GM19467 (cell line): ENCODE results near the gene TPRKB.
"Not testable (repeated sequence)": the region's sequence is repeated elsewhere in the genome, so short reads cannot be mapped to it uniquely, and the experiment has no call there.

Experiments used
- ATAC-seq: cut with Tn5 transposase; IDR thresholded peaks from one replicate; pipeline ENCODE4 v1.9.1; 2021; ENCODE audit warnings: mild to moderate bottlenecking, moderate library complexity; ENCODE audit not compliant: unreplicated experiment

The TPRKB gene

DNA sequence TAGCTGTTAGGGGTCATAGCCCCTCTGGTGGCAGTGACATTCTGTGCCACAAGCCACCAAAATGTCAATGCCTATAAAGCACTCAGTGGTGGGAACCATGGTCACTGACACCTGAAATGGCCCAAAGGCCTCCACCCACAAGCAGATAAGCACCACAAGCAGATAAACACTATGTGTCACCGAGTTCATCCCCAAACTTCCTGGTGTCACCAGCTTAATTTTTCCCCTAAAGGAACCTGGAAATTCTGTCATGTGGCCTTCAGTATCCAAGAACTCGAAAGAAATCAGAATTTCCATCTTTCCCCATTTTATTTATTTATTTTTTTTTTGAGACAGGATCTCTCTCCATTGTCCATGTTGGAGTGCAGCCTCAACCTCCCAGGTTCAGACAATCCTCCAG is 3.6 kb upstream of the TPRKB start:
- ATAC-seq: no peak

DNA sequence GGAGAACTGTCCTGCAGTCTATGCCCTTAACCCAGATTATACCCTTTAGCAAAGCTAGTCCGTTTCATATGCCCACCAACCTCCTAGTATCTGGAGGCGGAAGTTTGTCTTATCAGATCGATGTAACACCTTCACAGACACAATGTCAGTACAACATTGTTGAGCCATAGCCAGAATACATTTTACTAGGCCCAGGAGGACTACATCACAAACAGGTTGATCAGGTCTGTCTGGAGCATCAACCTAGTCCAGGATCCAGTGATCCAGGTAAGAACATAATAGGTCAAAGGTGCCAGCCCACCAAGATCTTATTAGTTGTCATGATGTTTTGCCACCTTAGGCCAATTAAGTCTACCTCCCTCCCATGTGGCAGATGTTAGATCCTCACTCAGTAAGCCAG is 2.0 kb upstream of the TPRKB start:
- no peak for ATAC-seq

DNA sequence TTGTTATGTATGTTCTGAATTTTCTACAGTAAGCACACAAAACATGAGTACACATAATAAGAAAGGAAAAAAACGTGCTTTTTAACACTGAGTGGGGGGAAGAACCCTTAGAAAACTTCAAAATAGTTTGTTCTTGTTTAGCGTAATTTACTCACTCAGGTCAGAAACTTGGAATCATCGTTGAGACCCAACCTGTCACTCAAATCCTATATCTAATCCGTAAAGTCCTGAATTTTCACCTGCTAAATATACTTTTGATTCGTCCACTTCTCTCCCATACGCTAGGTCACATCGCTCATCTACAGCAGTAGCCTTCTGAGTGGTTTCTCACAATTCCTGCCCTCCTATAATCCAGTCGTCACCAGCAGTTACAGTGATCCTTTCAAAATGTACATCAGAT is 767 bp downstream of the TPRKB start:
- no peak for ATAC-seq

GRCh38 chr2:73730810-73731209 is 6.3 kb downstream of the TPRKB start:
- ATAC-seq: no peak

- no peak for ATAC-seq
Measured at GRCh38 chr2:73728711-73729110, 8.4 kb downstream of the TPRKB start.

- no peak for ATAC-seq
Measured at GRCh38 chr2:73728043-73728442, 9.1 kb downstream of the TPRKB start.

- not testable (repeated sequence) for ATAC-seq
Measured at GRCh38 chr2:73726657-73727056, 10.5 kb downstream of the TPRKB start.

DNA sequence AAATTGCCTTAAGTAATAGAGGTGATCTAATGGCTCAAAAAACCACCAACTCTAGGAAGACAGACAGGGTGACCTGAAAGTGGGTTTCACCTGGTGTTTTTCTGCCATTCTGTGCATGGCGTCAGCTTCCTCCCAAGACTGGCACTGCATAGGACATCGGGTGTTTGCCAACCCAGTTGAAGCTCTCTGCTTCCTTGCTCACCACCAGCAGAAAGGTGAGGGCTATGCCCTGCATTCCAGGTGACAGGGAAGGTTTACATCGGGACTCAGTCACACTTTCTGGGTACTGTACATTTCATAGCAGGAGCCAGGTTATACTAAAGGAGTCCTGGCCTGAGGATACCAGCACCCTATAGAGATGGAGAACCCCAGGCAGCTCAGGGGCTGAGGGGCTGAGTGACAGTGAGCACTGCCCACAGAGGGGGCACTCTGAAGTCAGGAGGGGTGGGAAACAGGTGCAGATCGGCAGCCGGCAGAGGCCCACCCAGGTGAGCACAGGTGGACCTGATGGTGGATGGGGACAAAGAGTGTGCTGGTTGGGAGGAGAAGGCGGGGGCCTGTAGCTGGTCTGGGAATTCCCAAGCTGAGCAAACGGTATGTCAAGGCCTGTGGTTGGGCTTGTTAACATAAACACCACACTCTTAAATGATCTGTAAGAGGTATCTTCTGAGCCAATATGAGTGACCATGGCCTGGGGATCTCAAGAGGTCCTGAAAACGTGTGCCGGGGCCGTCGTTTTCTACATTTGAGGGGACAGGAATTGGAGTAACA is 18.1 kb downstream of the TPRKB start:
- no peak for ATAC-seq

- no peak for ATAC-seq
Measured at GRCh38 chr2:73718421-73718820, 18.7 kb downstream of the TPRKB start.

DNA sequence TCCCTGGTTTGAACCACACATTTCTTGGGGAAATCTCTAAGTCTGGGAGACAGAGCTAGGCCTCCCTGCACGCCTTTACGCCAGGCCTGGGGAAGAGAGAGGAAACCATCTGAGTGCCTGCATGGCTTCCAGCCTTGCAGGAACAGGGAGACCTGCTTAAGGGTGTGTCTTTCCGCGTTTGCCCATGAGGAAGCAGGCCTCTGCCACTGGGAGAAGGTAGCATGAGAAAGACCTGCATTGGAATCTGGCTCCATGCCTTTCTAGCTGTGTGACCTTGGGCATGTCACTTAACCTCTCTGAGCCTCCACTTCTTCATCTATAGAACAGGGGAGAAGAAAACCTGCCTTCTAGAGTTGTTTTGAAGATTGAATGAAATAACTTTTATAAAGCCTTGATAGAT is 19.4 kb downstream of the TPRKB start:
- not testable (repeated sequence) for ATAC-seq

DNA sequence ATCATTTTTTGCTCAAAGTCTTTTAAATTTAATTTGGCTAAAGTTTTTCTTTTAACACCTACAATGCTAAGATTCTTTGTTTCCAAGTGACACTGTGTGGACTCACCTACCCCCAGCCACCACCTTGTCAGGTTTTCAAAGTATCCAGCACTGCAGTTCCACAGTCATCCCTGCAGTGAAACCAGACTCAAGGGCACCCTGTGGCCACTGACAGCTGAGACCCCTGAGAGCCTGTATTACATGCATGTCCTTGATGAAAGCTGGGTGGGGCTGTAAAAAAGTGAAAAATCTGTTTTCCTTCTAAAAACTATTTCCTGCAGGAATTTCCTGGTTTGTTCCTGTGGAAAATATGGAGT is 19.9 kb downstream of the TPRKB start:
- ATAC-seq: no peak

DNA sequence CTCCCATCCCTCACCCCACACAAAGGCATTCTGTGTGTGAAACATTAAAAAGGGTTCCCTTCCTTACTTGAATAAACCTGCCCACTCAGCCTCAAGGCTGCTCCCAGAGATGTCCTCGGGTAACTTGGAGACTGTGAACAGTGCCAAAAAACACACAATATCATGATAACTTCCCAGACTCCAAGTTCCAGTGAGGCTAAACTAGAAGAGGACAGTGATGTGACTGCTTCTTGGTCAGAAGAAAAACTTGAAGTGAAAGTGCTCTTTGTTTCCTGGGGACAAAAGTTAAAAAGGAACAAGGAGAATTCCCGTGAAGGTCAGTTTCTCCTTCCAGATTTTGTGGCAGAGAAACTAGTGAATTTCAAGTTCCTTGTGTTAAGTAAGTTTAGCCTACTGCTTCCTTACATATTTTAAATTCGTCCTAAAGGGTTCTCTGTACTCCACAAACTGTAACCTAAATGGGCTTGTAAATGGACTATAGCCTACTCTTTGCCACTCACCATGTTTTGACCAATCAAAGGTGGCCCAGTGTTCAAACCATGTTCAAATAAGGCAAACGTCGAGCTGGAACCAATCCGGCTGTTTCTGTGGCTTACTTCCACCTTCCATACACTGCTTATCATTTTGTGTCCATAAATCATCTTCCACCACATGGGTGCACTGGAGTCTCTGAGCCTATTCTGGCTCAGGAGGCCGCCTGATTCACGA is 20.4 kb downstream of the TPRKB start:
- no peak for ATAC-seq

GRCh38 chr2:73714091-73714490 is 23.1 kb downstream of the TPRKB start:
- ATAC-seq: no peak

- no peak for ATAC-seq
Measured at GRCh38 chr2:73708527-73708926, 28.6 kb downstream of the TPRKB start.

- ATAC-seq: no peak
Measured at GRCh38 chr2:73707636-73708035, 29.5 kb downstream of the TPRKB start.

GRCh38 chr2:73707058-73707457 is 30.1 kb downstream of the TPRKB start:
- ATAC-seq: no peak

DNA sequence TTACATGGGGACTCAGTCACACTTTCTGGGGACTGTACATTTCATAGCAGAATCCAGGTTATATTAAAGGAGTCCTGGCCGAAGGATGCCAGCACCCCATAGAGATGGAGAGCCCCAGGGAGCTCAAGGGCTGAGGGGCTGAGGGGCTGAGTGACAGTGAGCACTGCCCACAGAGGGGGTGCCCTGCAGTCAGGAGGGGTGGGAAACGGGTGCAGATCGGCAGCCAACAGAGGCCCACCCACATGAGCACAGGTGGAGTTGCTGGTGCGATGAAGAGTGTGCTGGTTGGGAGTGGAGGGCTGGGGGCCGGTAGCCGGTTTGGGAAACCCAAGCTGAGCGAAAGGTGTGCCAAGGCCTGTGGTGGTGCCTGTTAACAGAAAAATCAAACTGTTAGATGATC is 32.1 kb downstream of the TPRKB start:
- no peak for ATAC-seq

- ATAC-seq: no peak
Measured at GRCh38 chr2:73704285-73704684, 32.9 kb downstream of the TPRKB start.

DNA sequence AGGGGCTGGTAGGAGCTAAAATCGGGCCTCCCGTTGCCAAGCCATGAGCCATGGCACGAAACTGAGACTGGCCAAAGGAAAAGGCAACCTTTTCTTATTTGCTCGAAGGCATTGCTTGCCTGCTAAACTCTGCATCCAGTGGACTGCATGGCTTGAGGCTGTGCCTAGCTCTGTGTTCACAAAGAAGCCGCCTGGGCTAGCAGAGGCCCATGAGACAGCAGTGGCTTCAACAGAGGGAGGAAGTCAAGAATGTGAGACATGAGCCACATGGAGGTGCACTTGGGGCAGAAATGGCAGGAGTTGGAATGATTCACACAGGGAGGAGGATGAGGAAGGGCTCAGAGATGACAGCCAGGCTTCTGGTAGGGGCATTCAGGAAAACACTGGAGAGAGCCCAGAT is 33.5 kb downstream of the TPRKB start:
- no peak for ATAC-seq

- ATAC-seq: not testable (repeated sequence)
Measured at GRCh38 chr2:73702852-73703493, 34.2 kb downstream of the TPRKB start.

GRCh38 chr2:73701968-73702665 is 35.0 kb downstream of the TPRKB start:
- ATAC-seq: no peak

DNA sequence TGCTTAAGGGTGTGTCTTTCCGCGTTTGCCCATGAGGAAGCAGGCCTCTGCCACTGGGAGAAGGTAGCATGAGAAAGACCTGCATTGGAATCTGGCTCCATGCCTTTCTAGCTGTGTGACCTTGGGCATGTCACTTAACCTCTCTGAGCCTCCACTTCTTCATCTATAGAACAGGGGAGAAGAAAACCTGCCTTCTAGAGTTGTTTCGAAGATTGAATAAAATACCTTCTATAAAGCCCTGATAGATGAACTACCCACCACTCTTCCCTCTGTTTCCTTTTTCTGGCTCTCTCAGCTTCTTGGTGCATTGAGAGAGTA is 35.7 kb downstream of the TPRKB start:
- not testable (repeated sequence) for ATAC-seq
